Fibroblast of skin of scalp (primary cell): Measurements from ENCODE around the gene ACAA1.
"Not testable (repeated sequence)": the region's sequence is repeated elsewhere in the genome, so short reads cannot be mapped to it uniquely, and the experiment has no call there.

ENCODE experiments used
- DNase-seq: peaks from one replicate; pipeline ENCODE4 v3.0.0-alpha.2; 2013

ACAA1 gene

DNA sequence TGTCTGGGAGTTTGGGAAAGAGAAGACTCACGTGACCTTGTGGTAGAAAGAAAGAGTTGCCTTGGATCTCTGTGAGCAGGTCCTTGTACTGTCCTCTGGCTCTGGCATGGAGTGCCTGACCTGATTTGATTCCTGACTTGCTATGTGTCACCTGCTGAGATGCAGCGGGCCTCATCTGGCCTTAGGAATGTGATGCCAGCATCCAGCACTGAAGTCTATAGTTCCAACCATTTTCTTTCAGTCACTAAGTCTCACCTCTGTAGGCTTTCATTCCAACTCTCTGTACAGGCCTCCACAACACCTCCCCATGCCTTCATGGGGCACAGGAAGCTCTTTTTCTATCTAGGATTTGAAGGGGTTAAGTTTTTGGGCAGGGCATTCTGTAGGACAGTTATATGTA, 16.3 kb upstream of the ACAA1 start:
- no peak for DNase-seq

DNA sequence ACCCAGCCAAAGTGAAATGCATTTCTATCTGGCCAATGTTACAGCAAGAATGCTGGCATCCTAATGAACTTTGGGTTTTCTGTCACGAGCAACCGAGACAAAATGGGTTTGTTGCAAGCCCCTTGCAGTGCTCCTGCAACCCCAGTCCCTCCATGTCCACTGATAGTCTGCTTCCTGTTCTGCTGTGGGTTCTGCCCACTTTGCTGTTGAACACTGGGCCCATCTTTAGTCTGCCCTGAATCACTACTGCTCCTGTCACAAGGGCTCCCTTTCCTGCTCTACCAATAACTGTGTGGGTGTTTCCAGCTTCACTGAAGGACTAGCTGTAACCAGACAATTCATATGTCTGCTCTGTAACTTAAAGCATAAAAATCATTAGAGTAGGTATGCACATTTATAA, 15.7 kb upstream of the ACAA1 start:
- DNase-seq: no peak

DNA sequence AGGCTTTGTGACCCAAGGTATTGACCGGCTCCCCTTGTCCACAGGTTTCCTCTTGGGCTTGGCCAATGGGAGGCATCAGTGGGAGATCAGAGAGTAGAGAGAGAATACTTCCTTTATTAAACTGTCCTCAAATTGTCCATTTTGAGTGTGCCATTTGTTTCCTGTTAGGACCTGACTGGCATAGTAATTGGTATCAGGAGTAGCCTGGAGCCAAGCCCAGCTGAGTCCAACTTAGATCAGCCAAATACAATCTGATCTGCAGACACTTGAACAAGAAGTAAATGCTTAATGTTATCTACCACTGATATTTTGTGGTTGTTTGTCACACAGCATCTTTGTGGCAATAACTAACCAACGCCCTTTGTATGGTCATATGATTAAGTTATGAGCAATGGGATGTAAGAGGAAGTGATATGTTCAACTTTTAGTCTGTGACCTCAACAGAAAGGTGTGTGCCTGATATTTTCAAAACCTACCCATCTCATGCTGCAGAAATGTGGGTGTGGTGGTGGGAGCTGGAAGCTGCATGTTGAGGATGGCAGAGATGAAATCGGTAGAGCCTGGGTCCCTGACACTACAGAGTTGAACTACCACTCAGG, 14.8 kb upstream of the ACAA1 start:
- no peak for DNase-seq

DNA sequence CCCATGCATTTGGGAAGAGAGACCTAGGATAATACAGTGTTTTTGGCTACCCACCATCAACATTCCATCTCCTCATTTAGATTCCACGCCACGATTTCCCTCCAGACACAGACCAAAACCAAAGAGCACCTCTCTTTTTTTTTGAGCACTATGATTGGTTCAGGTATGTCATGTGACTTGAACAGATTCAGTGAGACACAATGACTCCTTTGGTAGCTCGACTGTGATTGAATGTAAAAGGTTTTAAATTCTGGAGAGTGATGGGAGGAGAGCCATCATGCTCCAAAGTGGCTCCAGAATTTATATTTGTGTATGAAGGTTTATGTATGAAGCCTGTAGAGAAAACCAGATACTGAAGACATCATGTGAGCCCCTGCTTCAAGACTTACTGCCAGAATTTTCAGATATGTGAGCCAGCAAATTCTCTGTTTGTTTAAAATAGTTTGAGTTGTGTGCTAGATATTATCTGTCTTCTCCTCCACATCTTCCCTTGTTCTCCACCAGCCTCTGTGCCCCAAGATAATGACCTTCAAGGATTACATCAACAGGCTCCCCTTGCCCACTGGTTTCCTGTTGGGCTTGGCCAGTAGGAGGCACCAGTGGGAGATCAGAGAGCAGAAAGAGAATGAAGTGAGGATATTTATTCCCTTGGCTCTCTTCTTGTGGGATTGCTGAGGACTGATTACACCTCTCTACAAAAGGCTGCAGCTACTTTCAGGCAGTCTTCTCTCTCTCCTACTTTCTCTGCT, 14.0 kb upstream of the ACAA1 start:
- no peak for DNase-seq

DNA sequence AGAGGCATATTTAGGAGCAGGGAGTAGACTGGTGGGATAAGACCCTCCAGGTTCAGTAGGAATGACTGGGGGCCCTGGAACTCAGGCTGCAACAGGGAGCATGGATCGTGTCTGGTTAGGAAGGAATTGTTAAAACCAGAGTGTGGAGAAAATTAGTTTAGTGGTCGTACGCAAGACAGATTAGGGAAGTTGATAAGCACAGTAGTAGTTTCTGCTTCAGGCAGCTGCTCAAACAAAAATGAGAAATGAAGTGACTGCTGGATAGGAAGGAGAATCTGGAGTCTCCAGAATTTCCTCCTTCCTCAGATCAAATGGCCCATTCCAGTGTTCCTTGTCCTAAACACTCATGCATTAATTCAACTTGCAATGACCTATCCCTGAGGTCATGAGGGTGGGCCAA, 12.8 kb upstream of the ACAA1 start:
- DNase-seq: no peak

DNA sequence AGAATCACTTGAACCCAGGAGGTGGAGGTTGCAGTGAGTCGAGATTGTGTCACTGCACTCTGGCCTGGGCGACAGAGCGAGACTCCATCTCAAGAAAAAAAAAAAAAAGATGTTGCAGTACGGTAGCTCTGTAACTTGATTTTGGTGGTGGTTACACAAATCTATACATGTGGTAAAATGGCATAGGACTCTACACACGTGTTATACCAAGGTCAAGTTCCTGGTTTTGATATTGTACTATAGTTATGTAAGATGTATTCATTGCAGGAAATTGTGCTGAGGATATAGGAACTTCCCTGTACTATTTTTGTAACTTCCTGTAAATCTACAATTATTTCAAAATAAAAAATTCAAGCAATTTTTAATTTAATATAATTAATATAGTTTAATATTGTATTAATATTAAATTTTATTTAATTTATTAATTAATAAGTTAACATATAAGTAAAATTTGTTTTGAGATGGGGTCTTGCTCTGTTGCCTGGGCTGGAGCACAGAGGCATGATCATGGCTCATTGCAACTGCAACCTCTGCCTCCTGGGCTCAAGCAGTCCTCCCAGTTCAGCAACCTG, 11.5 kb upstream of the ACAA1 start:
- DNase-seq: no peak

DNA sequence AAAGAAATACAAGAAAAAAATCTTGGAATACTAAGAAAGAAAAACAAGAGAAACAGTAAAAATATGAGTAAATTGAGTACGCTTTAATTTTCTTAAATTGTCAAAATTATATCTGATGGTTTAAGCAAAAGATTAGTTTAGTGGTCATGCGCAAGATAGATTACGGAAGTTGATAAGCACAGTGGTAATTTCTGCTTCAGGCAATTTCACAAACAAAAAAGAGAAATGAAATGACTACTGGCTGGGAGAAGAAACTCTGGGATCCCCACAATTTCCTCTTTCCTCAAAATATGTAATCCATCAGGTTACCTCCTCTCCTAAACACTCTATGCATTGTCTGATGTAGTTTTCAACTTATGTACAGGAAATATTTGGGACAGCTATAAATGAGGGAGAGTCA, 10.5 kb upstream of the ACAA1 start:
- DNase-seq: no peak

DNA sequence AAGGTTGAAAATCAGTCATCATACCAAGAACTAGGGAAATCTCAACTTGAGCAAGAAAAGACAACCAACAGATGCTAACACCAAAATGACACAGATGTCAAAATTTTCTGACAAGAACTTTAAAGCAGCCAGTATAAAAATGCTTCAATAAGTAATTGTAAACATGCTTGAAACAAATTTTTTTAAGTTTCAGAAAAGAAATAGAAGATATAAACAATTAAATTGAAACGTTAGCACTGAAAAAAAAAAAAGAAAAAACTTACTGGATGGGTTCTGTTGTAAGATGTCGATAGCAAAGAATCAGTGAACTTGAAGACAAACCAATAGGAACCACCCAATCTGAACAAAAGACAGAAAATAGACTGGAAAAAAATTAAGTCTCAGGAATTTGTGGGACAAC, 9.6 kb upstream of the ACAA1 start:
- DNase-seq: no peak

DNA sequence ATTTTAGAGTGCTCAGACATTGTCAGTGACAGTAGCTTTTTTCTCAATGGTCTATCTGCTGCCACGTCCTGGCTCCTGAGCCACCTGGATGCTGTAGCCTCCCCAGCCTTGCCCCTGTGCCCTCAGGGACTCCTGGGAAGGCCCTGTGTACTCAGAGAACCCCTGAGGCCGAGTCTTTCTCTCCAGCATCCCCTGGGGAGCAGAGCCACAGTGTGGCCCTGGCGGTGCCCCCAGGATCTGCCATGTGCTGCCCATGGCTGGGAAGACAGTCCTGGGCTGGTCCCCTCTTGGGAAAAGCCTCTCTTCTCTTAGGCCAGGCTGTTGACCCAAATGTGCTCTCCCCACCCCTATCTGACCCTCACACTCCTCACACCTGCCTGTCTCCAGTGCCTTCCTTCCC, 6.6 kb upstream of the ACAA1 start:
- DNase-seq: no peak

DNA sequence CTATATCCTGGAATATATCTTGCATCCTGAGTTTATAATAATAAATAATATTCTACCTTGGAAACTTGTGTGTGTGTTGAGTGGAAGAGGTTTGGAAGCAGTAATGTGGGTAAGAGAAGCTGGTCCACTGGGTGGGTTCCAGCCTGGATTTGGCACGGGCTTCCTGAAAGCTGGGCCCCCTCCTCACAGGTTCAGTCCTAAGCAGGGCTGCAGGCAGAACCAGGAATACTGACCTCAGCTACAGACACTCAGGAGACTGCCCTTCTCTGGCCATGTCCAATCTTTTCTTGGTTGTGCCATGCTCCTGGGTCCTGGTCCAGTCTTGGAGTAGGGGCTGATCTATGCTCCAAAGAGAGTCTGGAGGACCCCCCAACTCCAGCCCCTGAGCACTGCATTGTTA, 6.0 kb upstream of the ACAA1 start:
- no peak for DNase-seq

DNA sequence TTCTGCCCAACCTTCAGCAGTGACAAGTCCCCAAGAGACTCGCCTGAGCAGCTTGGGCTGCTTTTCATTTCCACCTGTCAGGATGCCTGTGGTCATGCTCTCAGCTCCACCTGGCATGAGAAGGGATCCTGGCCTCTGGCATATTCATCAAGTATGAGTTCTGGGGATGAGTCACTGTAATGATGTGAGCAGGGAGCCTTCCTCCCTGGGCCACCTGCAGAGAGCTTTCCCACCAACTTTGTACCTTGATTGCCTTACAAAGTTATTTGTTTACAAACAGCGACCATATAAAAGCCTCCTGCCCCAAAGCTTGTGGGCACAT, 5.0 kb upstream of the ACAA1 start:
- DNase-seq: no peak

DNA sequence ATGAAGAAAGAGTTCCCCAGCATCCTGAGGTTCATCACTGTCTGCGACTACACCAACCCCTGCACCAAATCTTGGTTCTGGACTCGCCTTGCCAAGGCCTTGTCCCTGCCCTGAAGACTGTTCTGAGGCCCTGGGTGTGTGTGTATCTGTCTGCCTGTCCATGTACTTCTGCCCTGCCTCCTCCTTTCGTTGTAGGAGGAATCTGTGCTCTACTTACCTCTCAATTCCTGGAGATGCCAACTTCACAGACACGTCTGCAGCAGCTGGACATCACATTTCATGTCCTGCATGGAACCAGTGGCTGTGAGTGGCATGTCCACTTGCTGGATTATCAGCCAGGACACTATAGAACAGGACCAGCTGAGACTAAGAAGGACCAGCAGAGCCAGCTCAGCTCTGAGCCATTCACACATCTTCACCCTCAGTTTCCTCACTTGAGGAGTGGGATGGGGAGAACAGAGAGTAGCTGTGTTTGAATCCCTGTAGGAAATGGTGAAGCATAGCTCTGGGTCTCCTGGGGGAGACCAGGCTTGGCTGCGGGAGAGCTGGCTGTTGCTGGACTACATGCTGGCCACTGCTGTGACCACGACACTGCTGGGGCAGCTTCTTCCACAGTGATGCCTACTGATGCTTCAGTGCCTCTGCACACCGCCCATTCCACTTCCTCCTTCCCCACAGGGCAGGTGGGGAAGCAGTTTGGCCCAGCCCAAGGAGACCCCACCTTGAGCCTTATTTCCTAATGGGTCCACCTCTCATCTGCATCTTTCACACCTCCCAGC, 4.4 kb upstream of the ACAA1 start:
- no peak for DNase-seq

DNA sequence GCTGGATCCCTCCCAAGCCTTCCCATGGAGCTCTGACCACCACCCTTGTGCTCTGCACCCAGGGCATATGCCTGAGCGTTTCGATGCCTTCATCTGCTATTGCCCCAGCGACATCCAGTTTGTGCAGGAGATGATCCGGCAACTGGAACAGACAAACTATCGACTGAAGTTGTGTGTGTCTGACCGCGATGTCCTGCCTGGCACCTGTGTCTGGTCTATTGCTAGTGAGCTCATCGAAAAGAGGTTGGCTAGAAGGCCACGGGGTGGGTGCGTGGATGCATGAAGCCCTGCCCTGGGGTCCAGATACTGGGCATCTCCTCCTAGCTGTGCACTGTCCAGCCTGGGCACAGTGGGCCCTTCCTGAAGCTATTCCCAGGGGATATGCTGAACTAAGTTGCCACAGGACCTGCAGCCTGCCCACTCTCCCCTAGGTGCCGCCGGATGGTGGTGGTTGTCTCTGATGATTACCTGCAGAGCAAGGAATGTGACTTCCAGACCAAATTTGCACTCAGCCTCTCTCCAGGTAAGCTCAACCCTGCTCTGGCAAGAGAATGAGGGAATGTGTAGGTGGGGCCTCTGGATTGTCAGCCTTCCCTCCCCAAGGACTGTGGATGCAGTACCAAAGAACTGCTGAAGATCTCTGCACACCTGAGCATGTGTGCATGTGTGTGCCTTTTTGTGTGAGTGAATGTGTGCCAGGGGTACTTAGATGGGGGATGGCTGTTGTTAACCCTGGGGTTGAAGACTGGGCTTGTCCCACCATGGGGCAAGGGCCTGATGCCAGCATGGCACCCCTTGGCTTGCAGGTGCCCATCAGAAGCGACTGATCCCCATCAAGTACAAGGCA, 3.6 kb upstream of the ACAA1 start:
- DNase-seq: no peak

DNA sequence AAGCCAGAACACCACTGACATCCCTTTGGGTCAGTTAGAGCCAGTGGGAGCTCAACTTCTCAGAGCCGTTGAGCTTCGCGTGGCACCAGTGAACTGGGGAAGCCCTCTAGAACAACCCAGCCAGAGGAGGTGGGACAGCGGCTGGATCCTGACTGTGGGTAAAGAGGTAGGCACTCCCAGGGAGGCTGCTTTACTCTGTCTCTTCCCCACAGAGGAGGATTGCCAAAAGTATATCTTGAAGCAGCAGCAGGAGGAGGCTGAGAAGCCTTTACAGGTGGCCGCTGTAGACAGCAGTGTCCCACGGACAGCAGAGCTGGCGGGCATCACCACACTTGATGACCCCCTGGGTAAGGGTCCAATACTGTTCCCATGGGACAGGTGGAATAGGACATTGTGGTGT, 2.7 kb upstream of the ACAA1 start:
- no peak for DNase-seq

DNA sequence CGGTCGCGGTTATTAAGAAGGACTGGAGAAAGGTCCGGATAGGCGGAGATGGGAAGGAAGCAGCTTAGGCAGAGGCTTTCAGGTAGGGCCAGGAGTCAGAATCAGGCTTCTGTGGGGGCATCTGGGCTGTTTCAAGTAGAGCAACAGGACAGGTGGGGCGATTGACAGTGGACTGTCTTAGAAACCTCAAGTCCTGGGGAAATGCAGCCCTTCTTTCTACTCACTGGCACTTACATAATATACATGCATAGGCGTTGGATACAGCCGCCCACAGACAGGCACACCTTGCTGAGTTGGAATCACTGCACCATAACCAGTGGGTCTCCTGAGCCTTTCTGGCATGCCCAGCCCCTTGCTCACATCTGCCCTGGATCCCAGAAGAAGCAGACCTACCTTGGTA, 2.3 kb upstream of the ACAA1 start:
- no peak for DNase-seq

DNA sequence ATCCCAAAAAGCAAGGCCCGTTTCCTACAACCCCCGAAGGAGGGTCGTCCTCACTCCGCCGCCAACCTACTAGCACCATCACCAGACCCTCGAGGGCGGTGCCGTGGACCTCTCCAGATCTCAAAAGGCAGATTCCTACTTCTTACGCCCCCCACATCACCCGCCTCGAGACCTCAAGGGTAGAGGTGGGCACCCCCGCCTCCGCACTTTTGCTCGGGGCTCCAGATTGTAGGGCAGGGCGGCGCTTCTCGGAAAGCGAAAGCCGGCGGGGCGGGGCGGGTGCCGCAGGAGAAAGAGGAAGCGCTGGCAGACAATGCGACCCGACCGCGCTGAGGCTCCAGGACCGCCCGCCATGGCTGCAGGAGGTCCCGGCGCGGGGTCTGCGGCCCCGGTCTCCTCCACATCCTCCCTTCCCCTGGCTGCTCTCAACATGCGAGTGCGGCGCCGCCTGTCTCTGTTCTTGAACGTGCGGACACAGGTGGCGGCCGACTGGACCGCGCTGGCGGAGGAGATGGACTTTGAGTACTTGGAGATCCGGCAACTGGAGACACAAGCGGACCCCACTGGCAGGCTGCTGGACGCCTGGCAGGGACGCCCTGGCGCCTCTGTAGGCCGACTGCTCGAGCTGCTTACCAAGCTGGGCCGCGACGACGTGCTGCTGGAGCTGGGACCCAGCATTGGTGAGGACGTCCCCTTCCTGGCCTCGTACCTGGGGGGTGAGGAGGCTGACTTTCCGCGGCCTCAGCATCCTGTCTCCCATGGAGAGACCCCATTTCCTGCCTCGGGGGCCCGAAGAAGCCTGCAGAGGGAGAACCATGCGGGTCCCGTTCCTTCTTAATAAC, 1.6 kb upstream of the ACAA1 start, which contains the start of gene MYD88:
Gene MYD88 (plus strand): TSS at position 313 of the 842 bp plus-strand sequence. CDS start 40 bp downstream, at position 353.
- DNase-seq: peak; percentile 59

DNA sequence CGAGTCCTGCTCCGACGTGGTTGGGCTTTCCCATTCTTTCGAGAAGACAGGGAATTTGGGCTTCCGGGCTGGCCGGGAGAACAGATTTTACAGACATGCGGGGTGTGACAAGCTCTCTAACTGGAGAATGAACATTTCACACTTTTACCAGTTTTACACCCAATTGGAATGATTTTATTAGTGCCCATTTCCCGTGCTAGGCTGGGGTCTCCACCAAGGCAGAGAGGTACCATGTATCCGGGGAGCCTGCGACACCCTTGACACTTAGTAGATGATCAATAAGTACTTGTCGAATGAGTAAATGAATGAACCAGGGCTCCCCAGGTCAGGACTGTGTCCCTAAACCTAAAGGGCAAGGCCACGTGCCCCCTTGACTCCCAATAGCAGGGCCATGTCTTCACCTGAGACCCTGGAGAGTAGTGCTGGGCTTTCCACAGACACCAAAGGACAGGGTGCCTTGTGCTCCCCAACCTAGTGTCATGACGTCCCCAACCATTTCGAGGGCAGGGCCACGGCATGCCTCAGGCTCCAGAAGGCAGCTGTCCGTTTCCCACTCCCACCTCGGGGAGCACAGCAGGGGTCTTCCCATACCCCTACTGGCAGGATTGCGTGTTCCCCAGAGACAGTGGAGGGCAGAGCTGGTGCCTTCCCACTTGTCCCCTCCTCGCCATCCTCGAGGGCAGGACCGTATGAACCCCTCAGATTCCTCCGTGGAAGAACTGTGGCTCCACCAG, 855 bp upstream of the ACAA1 start:
- peak; percentile 85 for DNase-seq

DNA sequence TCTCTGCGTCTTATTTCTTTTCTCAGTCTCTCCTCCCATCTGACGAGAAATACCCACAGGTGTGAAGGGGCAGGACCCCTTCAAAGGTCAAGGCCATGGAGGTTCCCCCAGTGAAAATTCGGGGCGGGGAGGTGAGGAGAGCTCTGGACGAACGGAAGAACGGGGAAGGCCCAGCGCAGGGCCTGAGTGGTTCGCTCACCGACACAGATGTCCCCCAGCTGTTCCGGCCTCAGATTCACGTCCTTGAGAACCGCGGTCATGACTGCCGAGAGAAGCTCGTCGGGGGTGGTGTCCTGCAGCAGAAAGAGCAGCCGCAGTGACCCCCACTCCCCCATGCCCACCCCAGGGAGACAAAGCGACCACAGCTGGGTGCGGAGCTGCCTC, 542 bp downstream of the ACAA1 start:
- no peak for DNase-seq

DNA sequence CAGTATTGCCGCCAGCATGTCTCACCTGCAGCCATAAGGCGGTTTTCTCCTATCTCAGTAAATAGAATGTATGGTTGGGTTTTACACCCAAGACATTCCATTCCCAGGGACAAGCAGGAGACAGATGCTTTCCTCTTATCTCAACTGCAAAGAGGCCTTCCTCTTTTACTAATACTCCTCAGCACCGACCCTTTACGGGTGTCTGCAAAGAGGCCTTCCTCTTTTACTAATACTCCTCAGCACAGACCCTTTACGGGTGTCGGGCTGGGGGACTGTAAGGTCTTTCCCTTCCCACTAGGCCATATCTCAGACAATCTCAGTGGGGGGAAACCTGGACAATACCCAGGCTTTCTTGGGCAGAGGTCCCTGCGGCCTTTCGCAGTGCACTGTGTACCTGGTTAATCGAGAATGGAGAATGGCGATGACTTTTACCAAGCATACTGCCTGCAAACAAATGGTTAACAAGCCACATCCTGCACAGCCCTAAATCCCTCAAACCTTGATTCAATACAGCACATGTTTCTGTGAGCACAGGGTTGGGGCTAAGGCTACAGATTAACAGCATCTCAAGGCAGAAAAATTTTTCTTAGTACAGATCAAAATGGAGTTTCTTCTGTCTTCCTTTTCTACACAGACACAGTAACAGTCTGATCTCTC, 1.2 kb downstream of the ACAA1 start:
- DNase-seq: not testable (repeated sequence)

DNA sequence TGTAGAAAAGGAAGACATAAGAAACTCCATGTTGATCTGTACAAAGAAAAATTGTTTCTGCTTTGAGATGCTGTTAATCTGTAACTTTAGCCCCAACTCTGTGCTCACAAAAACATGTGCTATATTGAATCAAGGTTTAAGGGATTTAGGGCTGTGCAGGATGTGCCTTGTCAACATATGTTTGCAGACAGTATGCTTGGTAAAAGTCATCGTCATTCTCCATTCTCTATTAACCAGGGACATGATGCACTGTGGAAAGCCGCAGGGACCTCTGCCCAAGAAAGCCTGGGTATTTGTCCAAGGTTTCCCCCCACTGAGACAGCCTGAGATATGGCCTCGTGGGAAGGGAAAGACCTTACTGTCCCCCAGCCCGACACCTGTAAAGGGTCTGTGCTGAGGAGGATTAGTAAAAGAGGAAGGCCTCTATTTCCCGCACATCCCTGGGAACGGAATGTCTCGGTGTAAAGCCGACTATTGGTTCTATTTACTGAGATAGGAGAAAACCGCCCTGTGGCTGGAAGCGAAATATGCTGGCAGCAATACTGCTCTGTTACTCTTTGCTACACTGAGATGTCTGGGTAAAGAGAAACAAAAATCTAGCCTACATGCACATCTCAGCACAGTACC, 2.3 kb downstream of the ACAA1 start:
- not testable (repeated sequence) for DNase-seq
